AG04450 (cell line): ENCODE results near the gene PDZRN3. TPM values are rescaled to one million over a fixed set of nuclear protein-coding genes. Genes with fewer than 3 reads are reported as not detected.
"Not testable (repeated sequence)": the region's sequence is repeated elsewhere in the genome, so short reads cannot be mapped to it uniquely, and the experiment has no call there.

Experiments
- CTCF ChIA-PET: fragments of 300-600, 350-600 bp; formaldehyde crosslinking; extraction: SDS; loops from one replicate; lab custom pipeline; 2022; ENCODE audit warnings: antibody characterized with exemption, inconsistent platforms; lab: Charles Lee
- POLR2A ChIA-PET: fragments of 350-600 bp; formaldehyde crosslinking; extraction: SDS; loops from one replicate; lab custom pipeline; 2021; ENCODE audit warnings: antibody characterized with exemption, inconsistent platforms; lab: Yijun Ruan, JAX
- DNase-seq: peaks from one replicate; pipeline ENCODE4 v3.0.0-alpha.2; 2011; ENCODE audit warnings: low read depth, low spot score
- H3K27ac ChIP-seq: one replicate; pipeline ENCODE4 v1.5.1; 2012; ENCODE audit warnings: low read depth, low read length, control low read depth
- H3K27me3 ChIP-seq: one replicate; pipeline ENCODE4 v1.6.0; 2012; ENCODE audit warnings: low read length; ENCODE audit not compliant: control insufficient read depth, insufficient read depth
- H3K4me3 ChIP-seq: 2 replicates; pipeline ENCODE4 v1.5.1; 2011; ENCODE audit warnings: mild to moderate bottlenecking, low read depth, low read length, control low read depth
- H3K9me3 ChIP-seq: 2 replicates; pipeline ENCODE4 v1.5.1; 2012; ENCODE audit warnings: low read length; ENCODE audit not compliant: control insufficient read depth, insufficient read depth
- polyA plus RNA-seq: library from polyadenylated mRNA; depleted of rRNA; stranded (reverse); fragments of >200 nt; gene quantifications from 2 replicates; pipeline ENCODE4 v1.2.3, GENCODE V29; 2011
- TF ChIP-seq, protein P1 (sequence below): IDR thresholded peaks from 2 replicates; pipeline ENCODE4 v1.5.1; 2011; ENCODE audit warnings: low read depth, low read length, control low read depth, inconsistent platforms

The PDZRN3 gene
- polyA plus RNA-seq, 1 experiment, result 14.7 TPM

DNA sequence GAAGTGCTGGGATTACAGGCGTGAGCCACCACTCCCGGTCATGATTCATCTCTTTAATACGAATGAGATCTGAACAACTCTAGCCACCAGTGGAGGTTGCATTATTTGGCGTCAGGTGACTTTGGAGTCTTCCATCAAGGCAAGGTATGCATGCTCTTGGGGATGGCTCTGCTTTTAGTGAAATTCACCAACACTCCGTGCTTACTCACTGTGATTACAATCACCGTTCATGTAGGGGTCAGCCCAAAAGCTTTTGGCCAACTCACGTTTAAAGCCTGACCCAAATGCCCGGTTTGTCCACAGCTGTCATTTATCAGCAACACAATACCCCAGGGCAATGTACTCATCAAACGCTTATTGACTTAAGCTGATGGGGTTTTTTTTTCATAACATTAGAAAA is 155.4 kb downstream of the PDZRN3 start:
- ChIA-PET CTCF (interaction anchor here (0.7 kb wide), 1 partner anchor 394 kb away, joined by 3 read pairs; no protein-coding TSS in a partner anchor), POLR2A (interaction anchor here (0.7 kb wide), 1 partner anchor 376 kb away, joined by 4 read pairs; no protein-coding TSS in a partner anchor)
- TF ChIP-seq, protein P1, sequence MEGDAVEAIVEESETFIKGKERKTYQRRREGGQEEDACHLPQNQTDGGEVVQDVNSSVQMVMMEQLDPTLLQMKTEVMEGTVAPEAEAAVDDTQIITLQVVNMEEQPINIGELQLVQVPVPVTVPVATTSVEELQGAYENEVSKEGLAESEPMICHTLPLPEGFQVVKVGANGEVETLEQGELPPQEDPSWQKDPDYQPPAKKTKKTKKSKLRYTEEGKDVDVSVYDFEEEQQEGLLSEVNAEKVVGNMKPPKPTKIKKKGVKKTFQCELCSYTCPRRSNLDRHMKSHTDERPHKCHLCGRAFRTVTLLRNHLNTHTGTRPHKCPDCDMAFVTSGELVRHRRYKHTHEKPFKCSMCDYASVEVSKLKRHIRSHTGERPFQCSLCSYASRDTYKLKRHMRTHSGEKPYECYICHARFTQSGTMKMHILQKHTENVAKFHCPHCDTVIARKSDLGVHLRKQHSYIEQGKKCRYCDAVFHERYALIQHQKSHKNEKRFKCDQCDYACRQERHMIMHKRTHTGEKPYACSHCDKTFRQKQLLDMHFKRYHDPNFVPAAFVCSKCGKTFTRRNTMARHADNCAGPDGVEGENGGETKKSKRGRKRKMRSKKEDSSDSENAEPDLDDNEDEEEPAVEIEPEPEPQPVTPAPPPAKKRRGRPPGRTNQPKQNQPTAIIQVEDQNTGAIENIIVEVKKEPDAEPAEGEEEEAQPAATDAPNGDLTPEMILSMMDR, result no peak
- Histone ChIP-seq H3K27me3 (no peaks in the 10 kb centered on the region), H3K9me3 (no peaks in the 10 kb centered on the region), H3K4me3 (no peak overlapping the region), H3K27ac (no peak overlapping the region)
- no peak for DNase-seq

DNA sequence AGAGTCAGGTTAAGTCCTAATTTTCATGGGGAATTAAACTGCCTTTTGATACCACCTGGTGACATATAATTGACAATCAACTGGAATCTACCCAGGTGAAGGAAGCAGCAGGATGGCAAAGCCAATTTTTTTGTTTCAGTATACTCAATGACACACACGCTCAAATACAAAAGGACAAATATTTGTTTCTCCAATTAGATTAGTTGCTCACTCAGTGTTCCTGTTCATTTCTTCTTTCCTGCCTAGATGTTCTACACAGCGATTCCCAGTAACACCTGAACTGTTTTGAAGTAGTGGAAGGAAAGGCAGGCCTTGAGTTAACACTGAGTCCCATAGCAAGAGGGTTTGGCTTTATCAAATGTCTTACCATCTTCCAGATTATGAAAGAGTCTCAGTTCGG is 157.5 kb downstream of the PDZRN3 start:
- TF ChIP-seq, protein P1, result no peak
- ChIA-PET CTCF (interaction anchor here (1.1 kb wide), 1 partner anchor 35 kb away, joined by 3 read pairs; no protein-coding TSS in a partner anchor), POLR2A (no interaction called here)
- Histone ChIP-seq H3K9me3 (no peaks in the 10 kb centered on the region), H3K27me3 (no peaks in the 10 kb centered on the region), H3K4me3 (no peak overlapping the region), H3K27ac (no peak overlapping the region)
- DNase-seq, result no peak

GRCh38 chr3:73465926-73466325 is 158.8 kb downstream of the PDZRN3 start:
- TF ChIP-seq, protein P1, result no peak
- Histone ChIP-seq H3K4me3 (no peak overlapping the region), H3K27me3 (no peaks in the 10 kb centered on the region), H3K27ac (no peak overlapping the region), H3K9me3 (no peaks in the 10 kb centered on the region)
- ChIA-PET CTCF (interaction anchor here (1.3 kb wide), 1 partner anchor 37 kb away, joined by 3 read pairs; no protein-coding TSS in a partner anchor), POLR2A (no interaction called here)
- no peak for DNase-seq

GRCh38 chr3:73464126-73464525 is 160.6 kb downstream of the PDZRN3 start:
- CTCF ChIA-PET, POLR2A ChIA-PET, H3K4me3 ChIP-seq, DNase-seq, H3K9me3 ChIP-seq, H3K27ac ChIP-seq, H3K27me3 ChIP-seq: not testable (repeated sequence)

DNA sequence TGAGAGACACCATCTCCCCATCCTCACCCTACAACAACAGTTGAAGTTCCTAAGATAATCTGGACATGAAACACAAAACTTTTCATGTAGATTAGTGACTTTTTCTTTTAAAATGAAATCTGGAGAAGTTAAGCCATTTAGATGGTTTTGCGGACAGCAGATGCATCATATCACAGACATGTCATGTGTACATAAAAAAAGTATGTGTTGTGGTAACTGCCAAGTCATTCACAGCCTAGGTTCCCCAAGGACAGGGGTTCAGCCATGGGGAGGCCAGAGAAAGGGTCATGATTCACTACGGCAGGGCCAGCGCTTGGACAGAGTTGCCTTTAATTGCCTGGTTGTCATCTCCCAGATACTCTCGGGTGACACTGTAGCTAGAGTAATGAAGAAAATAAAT is 163.2 kb downstream of the PDZRN3 start:
- Histone ChIP-seq H3K27ac (no peak overlapping the region), H3K9me3 (no peaks in the 10 kb centered on the region), H3K27me3 (no peaks in the 10 kb centered on the region), H3K4me3 (no peak overlapping the region)
- TF ChIP-seq, protein P1, result no peak
- POLR2A ChIA-PET, result no interaction called here
- DNase-seq, result no peak
- CTCF ChIA-PET, result interaction anchor here (1.9 kb wide), 1 partner anchor 386 kb away, joined by 4 read pairs; no protein-coding TSS in a partner anchor
